ENCODE measurements around the gene DPM3.

DNA sequence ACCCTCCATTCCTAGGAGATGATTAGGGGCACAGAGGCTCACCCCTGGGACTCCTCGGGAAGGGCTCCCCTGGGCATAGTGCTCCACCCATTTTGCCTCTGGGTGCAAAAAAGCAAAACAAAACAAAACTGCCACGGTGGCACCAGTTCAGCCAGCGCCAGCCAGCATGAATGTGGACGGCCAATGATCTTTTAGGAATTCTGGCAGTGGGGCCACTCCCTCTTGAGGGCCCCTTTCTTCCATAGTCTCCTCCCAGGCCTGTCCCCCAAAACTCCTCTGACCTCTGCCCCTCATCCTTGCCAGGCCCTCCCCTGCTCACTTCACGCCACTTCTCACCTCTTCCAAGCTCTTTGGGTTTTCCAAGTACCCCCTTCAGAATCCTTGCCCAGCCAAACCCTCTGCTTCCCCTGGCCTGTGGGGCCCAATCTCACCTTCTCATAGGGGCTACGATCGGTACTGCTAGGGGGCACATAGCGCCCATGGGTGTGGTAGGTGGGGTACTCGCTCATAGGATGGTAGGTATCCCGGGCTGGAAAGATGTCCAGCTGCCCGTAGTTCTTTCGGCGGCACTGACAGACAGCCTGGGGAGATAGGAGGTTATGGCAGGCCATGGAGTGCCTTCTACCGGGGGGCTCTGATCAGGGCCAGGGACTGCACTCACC lies 46.6 kb upstream of the DPM3 start:
- no peak for TF ChIP-seq POLR2AphosphoS5 (IDR thresholded peaks at IDR 0.05; ENCODE audit: low read depth)
- no peak for TF ChIP-seq CTCF (IDR thresholded peaks at IDR 0.05; ENCODE audit: insufficient read depth, low read length)
- TF ChIP-seq, protein P1, sequence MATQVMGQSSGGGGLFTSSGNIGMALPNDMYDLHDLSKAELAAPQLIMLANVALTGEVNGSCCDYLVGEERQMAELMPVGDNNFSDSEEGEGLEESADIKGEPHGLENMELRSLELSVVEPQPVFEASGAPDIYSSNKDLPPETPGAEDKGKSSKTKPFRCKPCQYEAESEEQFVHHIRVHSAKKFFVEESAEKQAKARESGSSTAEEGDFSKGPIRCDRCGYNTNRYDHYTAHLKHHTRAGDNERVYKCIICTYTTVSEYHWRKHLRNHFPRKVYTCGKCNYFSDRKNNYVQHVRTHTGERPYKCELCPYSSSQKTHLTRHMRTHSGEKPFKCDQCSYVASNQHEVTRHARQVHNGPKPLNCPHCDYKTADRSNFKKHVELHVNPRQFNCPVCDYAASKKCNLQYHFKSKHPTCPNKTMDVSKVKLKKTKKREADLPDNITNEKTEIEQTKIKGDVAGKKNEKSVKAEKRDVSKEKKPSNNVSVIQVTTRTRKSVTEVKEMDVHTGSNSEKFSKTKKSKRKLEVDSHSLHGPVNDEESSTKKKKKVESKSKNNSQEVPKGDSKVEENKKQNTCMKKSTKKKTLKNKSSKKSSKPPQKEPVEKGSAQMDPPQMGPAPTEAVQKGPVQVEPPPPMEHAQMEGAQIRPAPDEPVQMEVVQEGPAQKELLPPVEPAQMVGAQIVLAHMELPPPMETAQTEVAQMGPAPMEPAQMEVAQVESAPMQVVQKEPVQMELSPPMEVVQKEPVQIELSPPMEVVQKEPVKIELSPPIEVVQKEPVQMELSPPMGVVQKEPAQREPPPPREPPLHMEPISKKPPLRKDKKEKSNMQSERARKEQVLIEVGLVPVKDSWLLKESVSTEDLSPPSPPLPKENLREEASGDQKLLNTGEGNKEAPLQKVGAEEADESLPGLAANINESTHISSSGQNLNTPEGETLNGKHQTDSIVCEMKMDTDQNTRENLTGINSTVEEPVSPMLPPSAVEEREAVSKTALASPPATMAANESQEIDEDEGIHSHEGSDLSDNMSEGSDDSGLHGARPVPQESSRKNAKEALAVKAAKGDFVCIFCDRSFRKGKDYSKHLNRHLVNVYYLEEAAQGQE (IDR thresholded peaks at IDR 0.05; ENCODE audit: insufficient replicate concordance, low read depth), result no peak
- TF ChIP-seq GABPA (IDR thresholded peaks at IDR 0.05; ENCODE audit: low read depth), result no peak
- TF ChIP-seq SPI1 (IDR thresholded peaks at IDR 0.05; ENCODE audit: borderline replicate concordance, low read depth), result no peak
